ENCODE results near the gene LTN1.
A peak's percentile ranks its signal among the peaks of the same experiment; 100 is the strongest.

The LTN1 gene, protein sequence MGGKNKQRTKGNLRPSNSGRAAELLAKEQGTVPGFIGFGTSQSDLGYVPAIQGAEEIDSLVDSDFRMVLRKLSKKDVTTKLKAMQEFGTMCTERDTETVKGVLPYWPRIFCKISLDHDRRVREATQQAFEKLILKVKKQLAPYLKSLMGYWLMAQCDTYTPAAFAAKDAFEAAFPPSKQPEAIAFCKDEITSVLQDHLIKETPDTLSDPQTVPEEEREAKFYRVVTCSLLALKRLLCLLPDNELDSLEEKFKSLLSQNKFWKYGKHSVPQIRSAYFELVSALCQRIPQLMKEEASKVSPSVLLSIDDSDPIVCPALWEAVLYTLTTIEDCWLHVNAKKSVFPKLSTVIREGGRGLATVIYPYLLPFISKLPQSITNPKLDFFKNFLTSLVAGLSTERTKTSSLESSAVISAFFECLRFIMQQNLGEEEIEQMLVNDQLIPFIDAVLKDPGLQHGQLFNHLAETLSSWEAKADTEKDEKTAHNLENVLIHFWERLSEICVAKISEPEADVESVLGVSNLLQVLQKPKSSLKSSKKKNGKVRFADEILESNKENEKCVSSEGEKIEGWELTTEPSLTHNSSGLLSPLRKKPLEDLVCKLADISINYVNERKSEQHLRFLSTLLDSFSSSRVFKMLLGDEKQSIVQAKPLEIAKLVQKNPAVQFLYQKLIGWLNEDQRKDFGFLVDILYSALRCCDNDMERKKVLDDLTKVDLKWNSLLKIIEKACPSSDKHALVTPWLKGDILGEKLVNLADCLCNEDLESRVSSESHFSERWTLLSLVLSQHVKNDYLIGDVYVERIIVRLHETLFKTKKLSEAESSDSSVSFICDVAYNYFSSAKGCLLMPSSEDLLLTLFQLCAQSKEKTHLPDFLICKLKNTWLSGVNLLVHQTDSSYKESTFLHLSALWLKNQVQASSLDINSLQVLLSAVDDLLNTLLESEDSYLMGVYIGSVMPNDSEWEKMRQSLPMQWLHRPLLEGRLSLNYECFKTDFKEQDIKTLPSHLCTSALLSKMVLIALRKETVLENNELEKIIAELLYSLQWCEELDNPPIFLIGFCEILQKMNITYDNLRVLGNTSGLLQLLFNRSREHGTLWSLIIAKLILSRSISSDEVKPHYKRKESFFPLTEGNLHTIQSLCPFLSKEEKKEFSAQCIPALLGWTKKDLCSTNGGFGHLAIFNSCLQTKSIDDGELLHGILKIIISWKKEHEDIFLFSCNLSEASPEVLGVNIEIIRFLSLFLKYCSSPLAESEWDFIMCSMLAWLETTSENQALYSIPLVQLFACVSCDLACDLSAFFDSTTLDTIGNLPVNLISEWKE (N-terminal part only)

DNA sequence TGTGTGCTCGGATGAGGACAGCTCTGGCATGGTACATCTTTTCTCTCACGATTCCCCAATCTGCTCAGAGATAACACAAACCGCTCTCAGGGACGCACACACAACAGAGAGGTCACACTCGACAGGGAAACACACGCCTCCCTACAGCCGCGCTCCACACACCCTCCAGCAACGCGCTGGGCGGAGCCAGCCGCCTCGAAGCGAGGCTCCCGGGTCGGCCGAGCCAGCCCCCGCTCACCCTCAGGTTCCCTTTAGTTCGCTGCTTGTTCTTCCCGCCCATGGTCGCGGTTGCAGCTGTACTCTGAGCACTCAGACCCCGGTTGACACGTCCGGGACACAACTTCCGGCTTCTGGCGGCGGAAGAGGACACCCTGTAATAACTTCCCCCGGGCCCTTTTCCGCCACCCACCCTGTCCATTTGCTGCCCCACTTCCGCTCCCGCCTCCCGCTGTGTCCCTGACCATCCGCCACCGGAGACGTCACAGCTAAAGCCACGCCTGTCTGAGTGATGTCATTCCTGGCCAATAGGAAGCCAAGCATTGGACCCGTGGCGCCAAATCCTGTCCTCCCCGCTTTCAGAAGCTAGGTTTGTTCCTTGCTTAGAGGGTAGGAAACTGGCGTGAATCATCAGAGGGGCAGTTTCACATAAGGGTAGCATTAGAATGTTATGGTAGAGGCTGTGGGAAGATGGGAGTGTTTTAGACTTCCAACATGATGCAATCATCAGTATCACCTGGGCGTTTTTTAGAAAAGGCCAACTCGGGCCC lies at the start of gene LTN1:
LTN1 (minus strand) TSS at position 352 of the 767 bp plus-strand sequence; CDS start at position 280, 72 bp downstream.
- Histone ChIP-seq H3K36me3 (ENCODE audit: control insufficient read depth, insufficient read depth, low read length) (no peaks in the 10 kb centered on the region), H3K27me3 (ENCODE audit: control insufficient read depth, insufficient read depth, low read length) (no peaks in the 10 kb centered on the region), H3K27ac (ENCODE audit: low read length) (no peak within 1 kb of the TSS), H3K4me3 (ENCODE audit: low read length) (peak within 1 kb of the TSS; percentile 86), H3K4me1 (ENCODE audit: control insufficient read depth, insufficient read depth, low read length) (no peaks in the 10 kb centered on the region), H3K9me3 (ENCODE audit: control insufficient read depth, insufficient read depth, low read length) (no peaks in the 10 kb centered on the region)
- no CpG with 5 or more reads among the region's 43 CpGs for WGBS (ENCODE audit: insufficient coverage, insufficient read length)
- DNase-seq (ENCODE audit: low read depth, low spot score) = peak; percentile 98

- no peaks in the 10 kb centered on the region for H3K4me1 ChIP-seq (ENCODE audit: control insufficient read depth, insufficient read depth, low read length)
- H3K27me3 ChIP-seq (ENCODE audit: control insufficient read depth, insufficient read depth, low read length) = no peaks in the 10 kb centered on the region
- WGBS (ENCODE audit: insufficient coverage, insufficient read length) = no CpG with 5 or more reads among the region's 1 CpG
- no peak overlapping the region for H3K27ac ChIP-seq (ENCODE audit: low read length)
- no peak for DNase-seq (ENCODE audit: low read depth, low spot score)
- no peaks in the 10 kb centered on the region for H3K9me3 ChIP-seq (ENCODE audit: control insufficient read depth, insufficient read depth, low read length)
- H3K4me3 ChIP-seq (ENCODE audit: low read length) = no peak overlapping the region
- H3K36me3 ChIP-seq (ENCODE audit: control insufficient read depth, insufficient read depth, low read length) = peaks cover 12% of the 10 kb centered on the region; the same call in 1 of the 2 replicates
Observed at GRCh38 chr21:29034678-29035077, 42.0 kb upstream of the LTN1 start.

DNA sequence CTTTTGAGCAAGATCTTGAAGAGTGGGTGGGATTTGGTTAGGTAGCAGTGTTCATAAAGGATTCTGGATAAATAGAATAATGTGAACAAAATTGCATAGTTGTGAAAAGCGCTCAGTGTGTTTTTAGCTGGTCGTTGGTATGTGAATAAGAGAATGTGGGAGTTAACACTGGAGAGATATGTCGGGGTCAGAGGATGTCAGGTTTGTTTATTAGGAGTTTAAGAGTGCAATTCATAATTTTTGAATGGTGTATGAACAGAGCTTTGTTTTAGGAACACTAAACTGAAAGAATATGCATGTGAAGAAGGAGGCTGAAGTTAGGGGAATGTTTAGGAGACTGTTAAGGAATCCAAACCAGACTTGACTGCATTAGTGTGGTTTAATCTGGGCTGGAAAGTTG lies 41.2 kb upstream of the LTN1 start:
- Histone ChIP-seq H3K36me3 (ENCODE audit: control insufficient read depth, insufficient read depth, low read length) (peaks cover 12% of the 10 kb centered on the region; the same call in 1 of the 2 replicates), H3K27me3 (ENCODE audit: control insufficient read depth, insufficient read depth, low read length) (no peaks in the 10 kb centered on the region), H3K4me3 (ENCODE audit: low read length) (no peak overlapping the region), H3K27ac (ENCODE audit: low read length) (no peak overlapping the region), H3K9me3 (ENCODE audit: control insufficient read depth, insufficient read depth, low read length) (no peaks in the 10 kb centered on the region), H3K4me1 (ENCODE audit: control insufficient read depth, insufficient read depth, low read length) (no peaks in the 10 kb centered on the region)
- DNase-seq (ENCODE audit: low read depth, low spot score) = no peak
- WGBS (ENCODE audit: insufficient coverage, insufficient read length) = 100% methylated on average over 3 of the region's 3 CpGs

DNA sequence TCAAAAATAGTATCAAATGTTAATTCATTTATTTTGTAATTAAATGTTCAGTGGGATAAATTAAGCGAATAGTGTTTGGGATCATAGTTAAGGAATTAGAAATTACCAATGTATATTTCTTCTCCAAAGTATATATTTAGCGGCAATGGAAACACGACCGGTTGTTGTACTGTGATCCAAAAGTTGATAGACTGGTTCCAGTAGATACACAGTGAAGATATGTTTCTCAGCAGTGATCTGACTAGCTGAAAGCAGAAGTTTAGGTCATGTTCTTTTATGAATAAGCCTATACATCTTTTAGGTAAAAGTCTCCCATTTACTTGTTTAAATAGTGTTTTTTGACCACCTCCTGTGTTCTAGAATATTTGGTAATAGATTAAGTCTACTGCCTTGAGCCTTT lies 40.6 kb upstream of the LTN1 start:
- no peaks in the 10 kb centered on the region for H3K4me1 ChIP-seq (ENCODE audit: control insufficient read depth, insufficient read depth, low read length)
- H3K9me3 ChIP-seq (ENCODE audit: control insufficient read depth, insufficient read depth, low read length) = no peaks in the 10 kb centered on the region
- no peak overlapping the region for H3K4me3 ChIP-seq (ENCODE audit: low read length)
- peaks cover 12% of the 10 kb centered on the region; the same call in 1 of the 2 replicates for H3K36me3 ChIP-seq (ENCODE audit: control insufficient read depth, insufficient read depth, low read length)
- no peak for DNase-seq (ENCODE audit: low read depth, low spot score)
- 100% methylated on average over 1 of the region's 4 CpGs for WGBS (ENCODE audit: insufficient coverage, insufficient read length)
- H3K27ac ChIP-seq (ENCODE audit: low read length) = no peak overlapping the region
- no peaks in the 10 kb centered on the region for H3K27me3 ChIP-seq (ENCODE audit: control insufficient read depth, insufficient read depth, low read length)

- Histone ChIP-seq H3K4me3 (ENCODE audit: low read length) (no peak overlapping the region), H3K36me3 (ENCODE audit: control insufficient read depth, insufficient read depth, low read length) (peaks cover 12% of the 10 kb centered on the region; the same call in 1 of the 2 replicates), H3K4me1 (ENCODE audit: control insufficient read depth, insufficient read depth, low read length) (no peaks in the 10 kb centered on the region), H3K27me3 (ENCODE audit: control insufficient read depth, insufficient read depth, low read length) (no peaks in the 10 kb centered on the region), H3K27ac (ENCODE audit: low read length) (no peak overlapping the region), H3K9me3 (ENCODE audit: control insufficient read depth, insufficient read depth, low read length) (no peaks in the 10 kb centered on the region)
- no peak for DNase-seq (ENCODE audit: low read depth, low spot score)
- no CpG with 5 or more reads among the region's 1 CpG for WGBS (ENCODE audit: insufficient coverage, insufficient read length)
Observed at GRCh38 chr21:29030909-29031308, 38.2 kb upstream of the LTN1 start.

GRCh38 chr21:29029524-29029923 lies 36.8 kb upstream of the LTN1 start:
- no peak for DNase-seq (ENCODE audit: low read depth, low spot score)
- peaks cover 12% of the 10 kb centered on the region; the same call in 1 of the 2 replicates for H3K36me3 ChIP-seq (ENCODE audit: control insufficient read depth, insufficient read depth, low read length)
- H3K4me3 ChIP-seq (ENCODE audit: low read length) = no peak overlapping the region
- no peak overlapping the region for H3K27ac ChIP-seq (ENCODE audit: low read length)
- WGBS (ENCODE audit: insufficient coverage, insufficient read length) = no CpG with 5 or more reads among the region's 1 CpG
- no peaks in the 10 kb centered on the region for H3K9me3 ChIP-seq (ENCODE audit: control insufficient read depth, insufficient read depth, low read length)
- H3K27me3 ChIP-seq (ENCODE audit: control insufficient read depth, insufficient read depth, low read length) = no peaks in the 10 kb centered on the region
- no peaks in the 10 kb centered on the region for H3K4me1 ChIP-seq (ENCODE audit: control insufficient read depth, insufficient read depth, low read length)

DNA sequence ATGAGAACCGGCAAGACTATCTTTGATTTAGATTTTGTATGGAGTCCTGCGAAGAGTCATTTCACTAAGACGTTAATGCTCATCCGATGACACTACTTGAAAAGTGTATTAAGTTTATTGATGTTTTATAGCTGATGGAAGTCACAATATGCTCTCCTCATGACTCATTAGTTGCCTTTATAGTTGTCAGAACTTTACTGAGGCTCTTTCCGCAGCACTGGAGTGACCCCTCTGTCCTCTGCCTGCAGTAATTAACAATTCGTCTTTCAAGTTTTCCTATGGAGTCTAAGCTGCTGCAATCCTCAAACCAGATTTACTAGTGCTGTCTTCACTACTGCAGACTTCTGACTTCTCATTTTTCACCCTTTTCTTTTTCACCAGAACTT lies 32.6 kb upstream of the LTN1 start:
- Histone ChIP-seq H3K27ac (ENCODE audit: low read length) (no peak overlapping the region), H3K4me1 (ENCODE audit: control insufficient read depth, insufficient read depth, low read length) (no peaks in the 10 kb centered on the region), H3K36me3 (ENCODE audit: control insufficient read depth, insufficient read depth, low read length) (no peaks in the 10 kb centered on the region), H3K27me3 (ENCODE audit: control insufficient read depth, insufficient read depth, low read length) (no peaks in the 10 kb centered on the region), H3K4me3 (ENCODE audit: low read length) (peak overlapping the region; percentile 96; the same call in 1 of the 2 replicates), H3K9me3 (ENCODE audit: control insufficient read depth, insufficient read depth, low read length) (no peaks in the 10 kb centered on the region)
- no peak for DNase-seq (ENCODE audit: low read depth, low spot score)
- WGBS (ENCODE audit: insufficient coverage, insufficient read length) = no CpG with 5 or more reads among the region's 6 CpGs

DNA sequence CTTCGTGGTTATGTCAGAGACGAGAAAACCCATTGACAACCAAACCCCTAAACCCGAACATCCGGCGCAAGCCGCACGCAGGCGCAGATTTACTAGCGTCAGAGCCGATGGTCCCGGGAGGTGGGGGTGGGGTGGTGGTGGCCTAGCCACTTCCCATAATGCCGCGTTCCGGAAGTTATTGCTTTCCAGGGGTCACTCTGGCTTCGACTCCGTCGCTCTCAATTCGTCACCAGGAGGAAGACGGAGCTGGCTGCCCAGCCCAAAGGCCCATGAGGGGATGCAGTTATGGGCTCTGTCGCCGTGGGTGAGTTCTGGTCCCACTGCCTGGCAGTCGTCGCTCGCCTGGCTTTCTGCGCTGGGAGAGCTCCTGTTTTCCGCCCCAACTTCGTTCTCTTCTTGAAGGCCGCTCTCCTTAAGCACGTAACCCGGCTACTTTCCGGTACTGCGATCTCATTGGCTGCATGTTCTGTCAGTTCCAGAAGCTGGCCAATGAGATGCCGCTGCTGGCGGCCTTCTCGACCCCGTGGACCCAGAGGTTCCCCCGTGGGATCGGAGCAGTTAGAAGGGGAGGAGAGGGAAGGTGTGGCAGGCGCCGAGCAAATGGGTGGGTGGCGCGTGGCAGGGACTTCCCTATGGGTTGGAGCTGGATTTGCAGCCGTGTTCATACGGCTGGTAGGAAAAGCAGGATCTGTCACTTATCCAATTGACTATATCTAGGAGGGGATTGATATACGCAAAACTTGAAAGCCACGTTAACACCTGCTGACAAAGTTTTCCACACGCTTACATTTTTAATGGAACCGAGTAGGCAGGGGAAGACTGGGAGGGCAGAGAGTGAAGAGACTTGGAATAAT lies 32.0 kb upstream of the LTN1 start, which contains the start of gene USP16:
USP16 (plus strand) TSS at position 195 of the 854 bp plus-strand sequence. CDS start 3,246 bp downstream, outside the sequence.
- H3K4me1 ChIP-seq (ENCODE audit: control insufficient read depth, insufficient read depth, low read length) = peaks cover 2% of the 10 kb centered on the region; the same call in 1 of the 2 replicates
- no peak within 1 kb of the TSS for H3K27ac ChIP-seq (ENCODE audit: low read length)

DNA sequence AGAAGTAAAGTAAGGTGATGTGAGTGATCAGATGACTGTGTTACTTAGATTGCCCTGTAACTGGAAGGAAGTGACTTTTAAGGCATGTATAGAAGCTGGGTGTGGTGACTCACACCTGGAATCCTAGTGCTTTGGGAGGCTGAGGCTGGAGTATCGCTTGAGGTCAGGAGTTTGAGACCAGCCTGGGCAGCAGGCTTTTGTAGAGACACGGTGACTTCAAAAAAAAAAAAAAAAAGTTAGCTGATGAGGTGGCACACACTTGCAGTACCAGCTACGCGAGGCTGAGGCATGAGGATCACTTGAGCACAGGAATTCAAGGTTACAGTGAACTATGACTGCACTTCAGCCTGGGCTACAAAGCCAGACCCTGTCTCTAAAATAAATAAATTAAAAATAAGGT lies 29.5 kb upstream of the LTN1 start:
- H3K27me3 ChIP-seq (ENCODE audit: control insufficient read depth, insufficient read depth, low read length) = no peaks in the 10 kb centered on the region
- H3K27ac ChIP-seq (ENCODE audit: low read length) = no peak overlapping the region
- no CpG with 5 or more reads among the region's 4 CpGs for whole genome bisulfite sequencing (ENCODE audit: insufficient coverage, insufficient read length)

More for the DNA sequence above, 32.0 kb upstream of the LTN1 start, which contains the start of gene USP16:
- Histone ChIP-seq H3K36me3 (ENCODE audit: control insufficient read depth, insufficient read depth, low read length) (no peaks in the 10 kb centered on the region), H3K9me3 (ENCODE audit: control insufficient read depth, insufficient read depth, low read length) (no peaks in the 10 kb centered on the region), H3K27me3 (ENCODE audit: control insufficient read depth, insufficient read depth, low read length) (no peaks in the 10 kb centered on the region), H3K4me3 (ENCODE audit: low read length) (peak within 1 kb of the TSS; percentile 96)
- DNase-seq (ENCODE audit: low read depth, low spot score) = peak; percentile 92
- WGBS (ENCODE audit: insufficient coverage, insufficient read length) = no CpG with 5 or more reads among the region's 48 CpGs

More for the DNA sequence above, 29.5 kb upstream of the LTN1 start:
- Histone ChIP-seq H3K36me3 (ENCODE audit: control insufficient read depth, insufficient read depth, low read length) (no peaks in the 10 kb centered on the region), H3K9me3 (ENCODE audit: control insufficient read depth, insufficient read depth, low read length) (no peaks in the 10 kb centered on the region), H3K4me1 (ENCODE audit: control insufficient read depth, insufficient read depth, low read length) (peaks cover 2% of the 10 kb centered on the region; the same call in 1 of the 2 replicates), H3K4me3 (ENCODE audit: low read length) (no peak overlapping the region)
- DNase-seq (ENCODE audit: low read depth, low spot score) = no peak

Data from iPS DF 6.9 (cell line).